ENCODE data around the gene NRXN3. TPM values are rescaled to one million over a fixed set of nuclear protein-coding genes. Genes with fewer than 3 reads are reported as not detected.

The NRXN3 gene
- total RNA-seq, 1 donor from 2014 or later = not detected

DNA sequence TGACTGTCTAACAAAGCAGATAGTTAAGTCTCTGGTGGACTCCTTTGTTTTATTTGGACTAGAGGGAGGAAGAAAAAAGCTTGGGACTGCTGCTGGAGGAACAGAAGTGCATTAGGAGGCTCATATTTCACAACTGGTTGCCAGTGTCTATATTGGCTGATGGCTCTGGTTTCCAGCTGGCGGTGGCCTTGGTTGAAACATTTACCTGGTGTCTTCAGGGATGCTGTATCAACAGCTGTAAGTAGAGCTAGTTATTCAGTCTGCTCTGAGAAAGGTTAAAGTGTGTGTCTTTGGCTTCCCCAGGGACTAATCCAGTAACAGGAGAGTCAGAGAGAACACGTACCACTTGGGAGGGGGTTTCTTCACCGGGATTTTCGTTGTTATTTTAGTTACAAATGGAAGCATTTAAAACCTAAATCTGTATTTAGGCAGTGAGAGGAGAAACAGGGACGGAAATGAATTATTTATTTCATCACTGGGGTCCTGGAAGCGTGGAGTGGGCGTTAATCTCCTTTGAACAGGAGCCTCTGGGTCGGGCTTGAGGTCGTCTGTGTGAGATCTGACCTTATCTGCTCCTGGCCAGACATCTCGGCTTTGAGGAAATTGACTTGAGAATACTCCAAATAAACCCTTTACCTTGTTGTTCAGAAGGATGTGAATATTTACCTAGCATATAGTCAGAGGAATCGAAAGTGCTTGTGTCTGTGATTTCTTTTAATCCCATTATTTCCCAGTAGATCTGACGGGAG lies 149.9 kb downstream of the NRXN3 start:
- intact Hi-C loops (cut with micrococcal nuclease) = no loop called here

DNA sequence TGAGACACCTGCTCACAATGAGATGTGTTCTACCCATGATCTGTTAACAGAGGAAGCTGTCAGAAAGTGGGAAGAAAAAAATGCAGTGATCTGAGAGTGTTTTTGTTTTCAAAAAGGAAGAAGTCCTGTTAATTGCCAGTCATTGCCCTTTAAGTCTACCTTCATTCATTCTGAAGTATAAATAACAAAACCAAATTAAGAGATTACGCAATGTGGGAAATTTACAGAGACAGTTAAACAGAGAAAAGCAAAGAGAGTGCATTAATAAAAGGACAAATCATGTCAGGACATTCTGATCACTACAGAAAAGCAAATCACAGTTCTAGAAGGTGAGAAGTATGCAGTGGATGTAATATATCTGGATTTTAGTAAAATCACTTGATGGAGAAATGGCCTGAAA lies 154.2 kb downstream of the NRXN3 start:
- intact Hi-C loops (cut with micrococcal nuclease) = no loop called here

DNA sequence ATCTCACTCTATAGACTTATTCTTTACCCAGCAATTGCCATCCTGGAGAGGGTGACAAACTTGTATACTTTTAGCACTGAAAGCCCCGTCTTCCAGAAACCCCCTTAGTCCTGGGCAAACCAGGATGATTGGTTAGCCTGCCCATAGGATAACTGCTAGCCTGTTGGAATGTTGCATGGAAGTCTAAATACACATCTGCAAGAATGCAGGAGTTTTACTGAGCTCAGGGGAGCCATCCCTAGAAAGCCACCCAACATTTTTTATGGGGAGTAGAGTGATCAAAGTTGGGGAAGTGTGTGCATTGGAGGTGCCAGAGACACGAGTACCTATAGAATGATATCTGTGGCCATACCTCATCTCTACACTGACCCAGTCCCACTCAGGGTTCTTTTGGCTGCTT lies 155.7 kb downstream of the NRXN3 start:
- intact Hi-C loops (cut with micrococcal nuclease) = no loop called here

DNA sequence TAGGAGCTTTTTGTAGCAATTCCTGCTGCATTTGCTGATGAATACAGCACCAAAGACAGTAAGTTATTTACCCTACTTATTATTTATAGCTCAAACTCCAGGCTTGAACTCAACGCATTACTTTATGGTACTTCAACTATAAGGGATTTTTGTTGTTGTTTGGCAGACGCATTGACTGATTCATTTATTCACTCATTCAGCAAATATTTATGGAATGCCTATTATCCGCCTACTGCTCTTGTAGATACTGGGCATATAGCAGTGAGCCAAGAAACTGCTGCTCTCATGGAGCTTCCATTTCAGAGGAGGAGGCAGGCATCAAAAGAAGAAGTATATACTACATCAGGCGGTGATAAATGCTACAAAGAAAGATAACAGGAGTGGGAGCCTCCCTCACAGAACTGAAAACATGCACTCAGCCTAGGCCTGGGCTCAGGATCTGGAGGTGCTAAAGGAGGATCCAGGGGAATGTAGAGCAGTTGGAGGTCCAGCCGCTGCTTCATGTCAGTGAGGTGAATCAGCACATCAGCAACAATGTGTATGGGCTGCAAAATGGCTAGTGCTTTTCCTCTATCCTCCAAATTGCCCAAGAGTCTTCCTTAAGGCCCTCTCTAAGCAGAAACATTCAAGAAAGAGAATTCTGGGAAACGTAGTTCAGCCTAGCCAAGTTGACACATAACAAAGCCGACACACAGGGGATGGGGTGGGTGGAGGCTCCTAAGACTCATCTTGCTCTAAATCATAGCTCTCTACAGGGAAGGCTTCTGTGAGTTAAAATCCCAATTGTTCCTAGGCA lies 157.5 kb downstream of the NRXN3 start:
- intact Hi-C loops (cut with micrococcal nuclease) = no loop called here

DNA sequence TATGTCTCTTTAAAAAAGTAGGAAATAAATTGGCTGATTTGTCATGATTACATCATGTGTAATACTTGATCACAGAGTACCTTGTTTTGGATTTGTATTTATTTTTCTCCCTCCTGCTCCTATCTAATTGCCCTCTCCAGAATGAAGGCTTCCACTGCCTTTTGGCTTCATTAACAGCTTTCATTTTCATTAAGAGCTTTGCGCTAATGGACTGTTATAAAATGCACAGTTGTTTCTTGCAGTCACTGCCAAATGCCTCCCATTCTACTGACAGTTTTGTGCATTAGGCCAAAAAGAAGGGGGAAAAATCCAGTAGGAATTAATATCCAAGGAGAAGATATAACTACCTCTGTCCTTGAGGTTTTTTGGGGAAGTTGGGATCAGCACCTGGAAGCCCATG lies 159.2 kb downstream of the NRXN3 start:
- intact Hi-C loops (cut with micrococcal nuclease) = no loop called here

DNA sequence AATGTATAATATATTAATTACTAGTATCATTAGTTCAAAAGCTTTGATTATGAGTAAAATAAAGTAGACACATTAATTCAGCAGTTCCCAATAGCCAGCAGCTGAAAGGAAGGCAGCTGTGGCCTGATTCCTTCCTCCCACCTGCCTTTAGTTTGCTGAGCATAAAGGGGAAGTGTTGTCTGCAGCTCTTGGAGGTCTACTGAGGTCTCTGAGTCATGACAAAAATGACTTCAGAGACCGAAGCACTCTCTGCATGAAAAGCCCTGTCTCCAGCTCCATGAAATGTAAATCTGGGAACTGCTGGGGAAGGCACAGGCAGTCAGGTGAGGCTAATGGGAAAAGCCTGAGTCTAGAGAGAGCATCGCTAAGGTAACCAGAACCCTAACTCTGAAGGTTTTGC lies 165.4 kb downstream of the NRXN3 start:
- intact Hi-C loops (cut with micrococcal nuclease) = no loop called here

DNA sequence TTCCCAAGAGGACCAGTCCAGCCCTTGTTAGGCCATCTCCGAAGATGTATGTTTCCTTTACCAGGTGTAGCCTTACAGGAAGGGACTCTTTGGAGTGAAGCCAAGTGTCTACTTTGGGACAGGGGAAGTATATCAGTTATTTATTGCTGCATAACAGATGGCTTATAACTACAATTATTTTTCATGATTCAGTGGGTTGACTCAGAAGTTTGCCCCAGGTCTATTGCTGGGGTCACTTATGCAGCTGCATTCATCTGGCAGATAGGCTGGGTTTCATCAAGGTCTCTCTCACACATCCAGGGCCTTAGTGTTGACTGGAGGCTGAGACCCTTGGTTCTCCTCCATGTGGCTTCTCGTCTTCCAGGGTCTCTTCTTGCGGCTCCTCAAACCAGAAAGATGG lies 170.1 kb downstream of the NRXN3 start:
- intact Hi-C loops (cut with micrococcal nuclease) = no loop called here

DNA sequence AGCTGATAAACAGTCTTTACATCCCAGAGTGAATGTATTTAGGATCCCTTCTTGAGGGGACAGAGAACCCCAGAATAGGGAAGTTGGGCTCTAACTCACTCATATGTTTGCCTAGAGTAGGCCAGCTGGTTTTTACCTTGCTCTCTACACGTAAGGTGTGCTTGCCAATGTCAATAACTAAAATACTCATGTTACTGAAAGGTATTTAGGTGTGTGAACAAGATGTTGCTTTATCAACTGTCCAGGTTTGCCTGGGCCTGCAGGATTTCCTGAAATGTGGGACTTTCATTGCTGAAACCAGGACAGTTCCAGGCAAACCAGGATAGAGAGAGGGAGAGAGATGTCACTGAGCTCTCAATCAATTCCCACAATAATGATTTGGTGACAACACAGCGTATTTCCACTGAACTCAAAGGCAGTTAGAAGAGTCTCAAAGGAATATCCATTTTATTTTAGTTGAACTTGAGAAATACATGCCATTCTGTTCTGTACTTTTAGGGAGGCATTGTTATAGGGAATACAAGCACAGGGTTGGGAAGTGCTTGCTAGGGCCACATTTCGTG lies 171.7 kb downstream of the NRXN3 start:
- intact Hi-C loops (cut with micrococcal nuclease) = no loop called here

DNA sequence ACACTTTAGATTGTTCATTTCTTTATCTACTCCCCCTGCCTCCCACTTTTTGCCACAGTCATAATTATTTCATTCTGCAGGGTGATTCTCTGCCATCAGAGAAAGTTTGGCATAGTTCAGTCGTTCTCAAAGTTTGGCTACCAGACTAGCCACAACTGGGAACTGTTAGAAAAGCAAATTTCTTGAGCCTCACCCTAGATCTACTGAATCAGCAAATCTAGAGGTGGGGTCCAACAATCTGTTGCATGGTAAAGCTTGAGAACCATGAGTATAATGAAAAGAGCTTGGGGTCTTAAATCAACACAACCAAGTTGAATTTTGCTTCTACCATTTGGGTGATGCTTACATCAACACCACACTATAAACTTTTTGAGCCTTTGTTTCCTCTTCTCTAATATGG lies 172.7 kb downstream of the NRXN3 start:
- intact Hi-C loops (cut with micrococcal nuclease) = no loop called here

DNA sequence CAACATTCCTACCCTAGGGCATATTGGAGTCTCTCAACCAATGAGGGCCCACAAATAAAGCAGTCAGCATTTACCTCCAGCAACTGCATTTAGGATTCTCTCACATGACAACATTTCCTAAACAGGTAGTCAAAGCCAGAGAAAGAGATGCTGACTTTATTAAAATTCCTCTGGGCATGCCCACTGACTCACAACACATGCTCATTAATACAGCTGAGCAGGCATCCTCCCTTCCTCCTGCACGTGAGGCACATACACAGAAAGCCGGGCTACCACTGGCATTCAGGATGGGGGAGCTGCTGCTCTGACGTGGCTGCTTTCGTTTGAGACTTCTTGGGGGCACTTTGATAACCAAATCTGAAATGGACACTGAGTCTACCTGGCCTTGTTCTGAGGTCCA lies 174.1 kb downstream of the NRXN3 start:
- intact Hi-C loops (cut with micrococcal nuclease) = no loop called here

DNA sequence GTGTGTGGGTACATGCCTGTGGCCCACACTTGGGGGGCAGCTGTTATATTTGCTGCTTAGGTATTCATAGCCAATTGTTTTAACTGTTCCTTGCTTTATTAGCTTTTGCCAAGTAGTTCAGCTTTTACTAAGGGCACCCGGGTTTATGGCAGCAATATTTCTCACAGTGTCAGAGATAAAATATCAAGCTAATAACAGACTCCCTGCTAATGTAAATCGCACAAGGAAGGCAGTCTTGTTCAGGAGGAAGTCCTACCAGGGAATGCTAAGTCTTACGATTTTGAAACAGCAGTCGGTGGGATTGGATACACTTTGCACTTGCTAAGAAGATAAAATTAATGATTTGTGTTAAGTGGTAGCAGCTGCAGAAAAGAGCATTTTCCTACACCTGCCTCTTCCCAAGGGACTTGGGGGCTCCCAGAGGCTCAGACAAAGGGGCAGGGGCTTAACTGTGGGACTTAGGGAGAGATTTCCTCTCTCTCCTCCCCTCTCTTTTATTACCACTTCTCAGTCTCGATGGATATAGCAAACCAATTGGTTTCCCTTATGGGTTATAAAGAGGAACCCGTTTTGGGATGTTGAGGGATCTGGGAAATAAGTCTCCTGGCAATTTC lies 175.1 kb downstream of the NRXN3 start:
- intact Hi-C loops (cut with micrococcal nuclease) = no loop called here

DNA sequence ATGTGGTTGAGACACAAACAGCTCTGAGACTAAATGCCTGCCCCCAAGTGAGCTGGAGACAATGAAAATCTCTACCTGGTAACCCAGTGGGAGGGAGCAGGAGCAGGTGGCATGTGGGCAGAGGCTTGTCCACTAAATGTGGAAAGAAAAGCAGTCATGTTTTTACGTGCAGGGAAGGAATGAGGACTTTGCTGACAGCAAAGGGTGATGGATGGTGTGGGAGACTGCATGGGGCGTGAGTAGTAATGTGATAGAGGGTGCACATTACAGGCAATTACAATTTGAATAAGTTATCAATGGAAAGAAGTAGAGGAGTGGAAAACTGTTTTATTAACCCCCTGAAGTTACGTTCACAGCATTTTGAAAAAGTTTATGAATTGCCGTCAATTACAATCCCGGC lies 176.6 kb downstream of the NRXN3 start:
- intact Hi-C loops (cut with micrococcal nuclease) = no loop called here

DNA sequence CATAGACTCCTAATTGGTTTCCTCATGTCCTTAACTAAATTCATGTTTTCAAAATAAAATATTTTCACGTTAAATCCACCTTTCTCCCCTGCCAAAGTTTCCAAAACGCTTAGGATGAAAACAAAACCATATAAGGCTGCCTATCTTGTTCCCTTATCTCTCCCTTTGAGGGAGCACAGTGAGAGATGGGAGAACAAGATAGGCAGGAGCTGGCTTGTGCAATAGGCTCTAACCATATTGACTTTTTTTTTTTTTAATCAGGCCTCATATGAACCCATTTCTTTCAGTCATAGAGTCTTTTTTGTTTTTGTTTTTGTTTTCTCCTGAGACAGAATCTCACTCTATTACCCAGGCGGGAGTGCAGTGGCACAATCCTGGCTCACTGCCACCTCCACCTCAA lies 184.9 kb downstream of the NRXN3 start:
- intact Hi-C loops (cut with micrococcal nuclease) = no loop called here

DNA sequence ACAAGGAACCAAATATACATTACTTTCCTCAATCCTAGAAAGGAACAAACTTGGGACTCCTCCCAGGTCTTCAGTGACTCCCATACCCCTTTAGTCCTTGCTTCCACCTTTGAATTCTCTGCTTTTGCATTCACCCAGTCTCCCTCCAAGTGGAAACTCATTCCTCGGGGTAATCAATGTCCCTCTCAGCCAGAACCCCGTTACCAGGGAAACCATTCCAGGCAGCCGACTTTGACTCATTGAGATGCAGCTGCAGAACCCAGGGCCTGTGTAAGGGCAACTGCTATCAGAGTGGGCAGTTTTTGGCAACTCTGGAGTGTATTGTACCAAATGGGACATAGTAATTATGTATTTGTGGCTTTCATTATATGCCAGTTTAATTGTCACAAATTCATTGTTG lies 186.2 kb downstream of the NRXN3 start:
- intact Hi-C loops (cut with micrococcal nuclease) = no loop called here

DNA sequence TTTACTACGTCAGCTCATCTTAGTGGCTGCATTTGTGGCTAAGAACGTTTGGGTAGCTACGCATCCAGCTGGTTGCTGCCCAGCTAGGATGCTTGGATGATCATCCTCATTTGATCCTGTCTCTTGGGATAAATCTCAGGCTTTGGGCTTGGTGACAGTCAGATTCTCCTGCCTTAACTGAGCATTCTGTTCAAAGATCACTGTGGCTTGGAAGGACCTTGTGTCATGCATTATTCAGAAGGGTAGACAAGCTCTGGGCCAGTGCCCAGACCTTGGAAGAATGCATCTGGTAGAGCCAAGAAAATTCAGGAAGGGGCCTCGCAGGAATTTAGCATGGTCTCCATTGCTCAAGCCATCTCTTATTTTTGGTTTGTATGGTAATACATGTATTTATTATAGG lies 188.4 kb downstream of the NRXN3 start:
- intact Hi-C loops (cut with micrococcal nuclease) = no loop called here

DNA sequence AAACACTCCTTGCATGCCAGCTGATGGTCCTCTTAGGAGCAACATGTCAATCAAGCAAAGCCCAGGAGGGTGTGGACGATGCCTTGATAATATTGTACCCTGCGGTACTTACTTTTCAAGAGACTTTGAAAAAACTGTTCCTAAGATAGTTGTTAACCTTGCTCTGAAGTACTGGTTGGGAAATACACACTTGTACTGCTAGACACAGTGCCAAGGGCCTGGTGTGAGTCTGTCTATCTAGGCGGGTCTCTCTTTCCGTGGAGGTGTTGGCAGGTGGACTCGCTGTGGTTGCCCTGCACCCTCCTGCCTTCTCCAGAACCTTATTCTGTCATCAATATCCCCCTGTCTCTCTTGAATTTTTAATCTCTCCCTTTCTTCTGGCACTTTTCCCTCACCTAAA lies 189.4 kb downstream of the NRXN3 start:
- intact Hi-C loops (cut with micrococcal nuclease) = no loop called here

DNA sequence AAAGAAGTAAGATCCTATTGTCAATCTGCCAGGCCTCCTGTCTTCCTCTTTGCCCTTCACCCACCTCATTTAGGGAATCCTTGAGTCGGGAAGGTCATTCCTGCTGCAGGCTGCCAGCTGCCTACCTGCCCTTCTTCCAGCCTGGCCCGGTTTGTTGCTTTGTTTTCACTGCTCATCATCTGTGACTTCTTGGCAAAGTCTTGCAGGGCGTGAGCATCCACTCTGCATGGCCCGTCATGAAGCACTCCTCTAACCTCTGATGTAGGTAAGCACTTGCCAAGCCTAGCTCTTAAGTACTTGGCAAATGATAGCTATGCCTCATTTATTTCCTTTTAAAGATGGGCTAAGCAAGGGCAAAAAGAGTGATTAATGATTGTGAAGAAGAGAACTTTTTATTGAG lies 192.8 kb downstream of the NRXN3 start:
- intact Hi-C loops (cut with micrococcal nuclease) = no loop called here

DNA sequence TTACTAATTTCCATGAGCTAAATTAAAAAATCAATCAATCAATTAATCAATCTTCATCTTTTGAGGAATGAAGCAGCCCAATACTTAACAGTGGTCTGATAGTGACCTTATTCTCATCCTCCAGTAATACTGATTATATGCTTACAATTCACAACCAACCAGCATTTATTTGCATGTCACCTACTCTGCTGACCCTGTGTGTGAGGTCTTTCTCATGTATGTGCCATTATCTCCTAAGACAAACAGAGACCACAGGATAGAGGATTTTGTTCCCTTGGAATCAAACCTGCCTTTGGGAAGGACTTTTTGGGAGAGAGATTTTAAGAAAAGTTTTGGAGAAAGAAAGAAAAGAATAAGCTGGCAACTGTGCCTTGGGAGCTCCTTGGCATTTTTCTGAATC lies 197.2 kb downstream of the NRXN3 start:
- intact Hi-C loops (cut with micrococcal nuclease) = no loop called here

DNA sequence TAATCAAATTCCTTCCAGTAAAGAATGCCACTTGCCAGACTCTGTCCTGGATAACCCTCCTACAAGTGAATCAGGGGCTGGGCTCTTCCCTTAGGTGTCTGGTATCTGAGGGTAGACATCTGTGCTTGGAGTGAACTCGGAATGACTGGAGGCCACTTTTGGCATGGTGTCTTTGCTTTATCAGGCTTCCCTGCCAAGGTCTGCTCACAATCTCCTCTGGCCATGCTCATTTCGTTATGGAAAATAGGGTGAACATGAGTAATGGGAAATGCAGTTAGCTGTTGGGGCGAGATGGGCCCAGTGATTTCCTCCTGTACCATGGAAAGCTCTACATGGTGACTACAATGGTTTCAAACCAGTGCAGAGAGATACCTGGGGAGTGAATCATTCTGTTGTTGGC lies 212.9 kb downstream of the NRXN3 start:
- intact Hi-C loops (cut with micrococcal nuclease) = no loop called here

DNA sequence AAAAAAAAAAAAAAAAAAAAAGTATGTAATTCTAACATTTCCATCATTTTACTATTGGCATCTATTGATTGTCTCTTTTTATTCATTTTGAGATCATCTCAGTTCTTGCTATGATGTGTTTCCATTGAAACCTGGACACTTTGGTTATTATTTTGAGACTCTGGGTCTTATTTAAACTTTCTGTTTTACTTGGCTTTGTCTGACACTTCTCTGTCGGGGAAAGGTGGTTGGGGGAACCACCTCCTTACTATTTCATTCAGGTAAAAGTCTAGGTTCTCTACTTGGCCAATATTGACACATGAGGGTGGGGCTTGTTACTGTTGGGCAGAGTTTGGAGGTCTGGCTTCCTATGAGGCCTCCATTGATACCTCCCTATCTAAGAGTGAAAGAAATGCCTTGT lies 228.0 kb downstream of the NRXN3 start:
- intact Hi-C loops (cut with micrococcal nuclease) = no loop called here

DNA sequence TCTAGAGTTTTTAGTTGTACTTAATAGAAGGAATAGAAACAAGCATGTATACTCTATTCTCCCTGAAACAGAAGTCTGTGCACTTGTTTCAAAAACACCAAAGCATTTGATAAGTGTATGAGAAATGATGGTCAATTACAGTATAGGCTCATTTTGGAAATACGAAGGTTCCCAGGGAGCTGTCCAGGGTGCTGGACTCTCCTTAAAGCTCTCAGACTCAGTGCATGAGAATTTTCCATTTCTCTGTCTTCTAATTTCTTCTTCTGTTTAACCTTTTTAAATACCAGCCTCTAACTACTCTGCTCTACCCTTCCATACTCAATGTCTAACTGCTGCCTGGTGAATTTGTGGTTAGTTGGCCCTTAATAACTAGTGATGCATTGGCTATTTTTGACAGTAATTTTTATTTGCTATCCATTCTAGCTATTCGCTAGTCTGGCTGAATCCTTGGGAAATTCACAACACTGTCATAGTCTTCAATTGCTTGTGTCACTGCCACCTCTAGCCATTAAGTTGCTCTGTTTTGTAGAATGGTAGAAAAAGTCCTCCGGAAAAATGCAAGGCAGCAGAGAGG lies 229.2 kb downstream of the NRXN3 start:
- intact Hi-C loops (cut with micrococcal nuclease) = no loop called here

DNA sequence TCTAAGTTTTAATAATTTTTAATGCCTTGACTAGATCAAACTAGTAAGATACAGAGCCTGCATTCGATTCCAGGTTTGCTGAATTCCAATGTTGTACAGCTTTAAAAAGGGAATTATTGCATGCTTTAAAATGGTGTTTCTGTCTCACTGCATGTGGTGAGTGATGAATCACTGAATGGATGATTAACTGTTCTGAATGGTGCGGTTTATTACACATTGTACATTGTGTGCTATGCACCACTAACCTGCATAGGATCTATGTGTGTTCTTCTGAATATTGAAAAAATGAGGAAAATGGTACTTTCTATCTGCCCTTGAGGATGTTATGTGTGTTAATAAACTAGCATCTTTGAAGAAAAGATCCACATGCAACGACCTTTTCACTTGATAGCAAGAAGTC lies 231.7 kb downstream of the NRXN3 start:
- intact Hi-C loops (cut with micrococcal nuclease) = no loop called here

All from T-helper 2 cell treated with Interferon-gamma antibody and Interleukin-4, amounts not matched to agents 100 ng/mL and 5 ng/mL, for 36 hours (primary cell).